ENCODE results near the gene GAMT.

The GAMT gene

DNA sequence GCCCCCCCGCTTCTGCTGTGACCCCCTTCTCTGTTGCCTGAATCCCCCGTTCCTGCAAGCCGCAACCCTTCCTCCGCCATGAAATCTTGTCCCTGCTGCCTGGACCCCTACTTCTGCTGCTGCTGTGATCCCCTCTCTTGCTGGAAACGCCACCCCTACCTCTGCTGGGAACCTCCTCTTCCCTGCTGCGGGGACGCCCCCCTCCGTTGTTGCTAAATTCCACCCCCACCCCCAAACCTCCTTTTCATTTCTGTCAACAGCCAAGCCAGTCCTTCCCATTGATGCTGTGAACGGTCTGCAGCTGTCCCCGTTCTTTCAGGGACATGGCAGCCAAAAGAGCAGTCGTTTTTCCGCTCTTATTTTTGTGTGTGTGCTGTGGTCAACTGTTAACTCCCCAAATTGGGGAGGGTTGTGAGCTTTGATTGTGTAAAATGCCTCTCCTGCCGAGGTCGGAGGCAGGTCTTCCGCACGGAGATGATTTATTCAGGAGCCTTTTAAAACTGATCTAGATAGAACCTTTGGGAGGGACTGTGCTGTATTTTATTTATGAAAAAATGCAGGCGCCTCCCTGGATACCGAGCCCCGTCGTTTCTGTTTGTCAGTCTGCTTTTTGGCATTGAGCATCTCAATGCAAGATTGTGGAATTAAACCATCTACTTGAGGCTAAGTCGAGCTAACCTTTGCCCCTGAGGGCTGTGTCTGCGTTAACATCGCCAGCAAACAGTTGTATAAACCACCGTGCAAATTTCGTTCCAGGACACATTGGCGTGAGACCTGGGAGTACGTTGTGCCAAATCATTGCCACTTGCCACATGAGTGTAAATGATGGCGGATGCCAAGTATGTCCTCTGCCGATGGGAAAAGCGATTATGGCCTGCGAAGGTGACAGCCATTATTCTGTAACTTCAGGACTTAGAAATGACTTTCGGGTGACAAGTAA is 45.5 kb downstream of the GAMT start:
- TF ChIP-seq GATA2 (IDR thresholded peaks at IDR 0.05; ENCODE audit: low read depth, low read length) (no peak), GATA3 (IDR thresholded peaks at IDR 0.05; ENCODE audit: low read depth, low read length) (no peak)

DNA sequence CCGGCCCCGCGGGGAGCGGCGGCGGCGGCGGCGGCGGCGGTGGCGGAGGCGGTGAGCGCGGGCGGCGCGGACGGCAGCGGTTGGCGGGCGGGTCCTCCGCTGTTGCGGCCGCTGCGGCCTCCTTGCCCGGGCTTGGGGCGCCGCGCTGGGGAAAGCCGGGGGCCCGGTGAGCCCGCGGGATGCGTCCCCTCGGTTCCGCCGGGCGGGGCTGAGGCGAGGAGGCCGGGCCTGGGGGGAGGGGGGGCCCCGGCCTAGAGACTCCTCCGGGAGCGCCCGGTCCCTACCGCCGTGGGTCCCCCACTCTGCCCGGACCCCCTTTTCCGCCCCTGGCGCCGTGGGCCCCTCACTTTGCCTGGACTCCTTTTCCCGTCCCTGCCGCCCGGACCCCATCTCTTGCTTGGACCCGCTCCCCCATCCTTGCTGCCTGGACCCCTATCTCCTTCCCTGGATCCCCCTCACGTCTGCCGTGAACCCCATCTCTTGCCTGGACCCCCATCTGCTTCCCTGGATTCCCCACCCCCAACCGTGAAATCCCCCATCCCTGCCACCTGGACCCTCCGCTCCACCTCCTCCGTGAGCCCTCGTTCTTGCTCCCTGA is 46.3 kb downstream of the GAMT start:
- no peak for TF ChIP-seq GATA3 (IDR thresholded peaks at IDR 0.05; ENCODE audit: low read depth, low read length)
- no peak for TF ChIP-seq GATA2 (IDR thresholded peaks at IDR 0.05; ENCODE audit: low read depth, low read length)

GRCh38 chr19:1353144-1353543 is 48.2 kb downstream of the GAMT start:
- TF ChIP-seq GATA2 (IDR thresholded peaks at IDR 0.05; ENCODE audit: low read depth, low read length) (no peak), GATA3 (IDR thresholded peaks at IDR 0.05; ENCODE audit: low read depth, low read length) (no peak)

- TF ChIP-seq GATA3 (IDR thresholded peaks at IDR 0.05; ENCODE audit: low read depth, low read length) (no peak), GATA2 (IDR thresholded peaks at IDR 0.05; ENCODE audit: low read depth, low read length) (peak; percentile 38; the same call in 1 of the 2 replicates)
Observed at GRCh38 chr19:1351381-1351851, 49.9 kb downstream of the GAMT start.

- TF ChIP-seq GATA3 (IDR thresholded peaks at IDR 0.05; ENCODE audit: low read depth, low read length) (no peak), GATA2 (IDR thresholded peaks at IDR 0.05; ENCODE audit: low read depth, low read length) (no peak)
Observed at GRCh38 chr19:1350867-1351266, 50.5 kb downstream of the GAMT start.

- TF ChIP-seq GATA2 (IDR thresholded peaks at IDR 0.05; ENCODE audit: low read depth, low read length) (no peak), GATA3 (IDR thresholded peaks at IDR 0.05; ENCODE audit: low read depth, low read length) (no peak)
Observed at GRCh38 chr19:1349211-1349610, 52.1 kb downstream of the GAMT start.
